HepG2 (cell line): Measurements from ENCODE around the gene KANSL3. TPM values are rescaled to one million over a fixed set of nuclear protein-coding genes. Genes with fewer than 3 reads are reported as not detected.

Experiments
- CENPBD1 ChIP-seq: sonication (generic); formaldehyde crosslinking; IDR thresholded peaks from 2 replicates; pipeline ENCODE4 v1.8.0; 2022; ENCODE audit warnings: missing genetic modification reagents, low read depth, mild to moderate bottlenecking, borderline replicate concordance
- HMGA1 ChIP-seq: sonication (generic); formaldehyde crosslinking; conservative IDR thresholded peaks from 2 replicates; pipeline ENCODE4 v1.4.0; 2020; ENCODE audit warnings: missing genetic modification reagents
- MXD1 ChIP-seq: sonication (generic); formaldehyde crosslinking; IDR thresholded peaks from 2 replicates; pipeline ENCODE4 v1.4.0; 2020; ENCODE audit warnings: mild to moderate bottlenecking, missing genetic modification reagents
- MYC ChIP-seq: sonication (generic); formaldehyde crosslinking; IDR thresholded peaks from 2 replicates; pipeline ENCODE4 v1.9.0; 2021; ENCODE audit warnings: missing genetic modification reagents, borderline replicate concordance
- NCOR1 ChIP-seq: fragments of 200-600 bp; sonication (generic); IDR thresholded peaks from 2 replicates; pipeline ENCODE4 v1.7.0; 2017; ENCODE audit warnings: antibody characterized with exemption, low read length, borderline replicate concordance
- PBX3 ChIP-seq: sonication (generic); formaldehyde crosslinking; IDR thresholded peaks from 2 replicates; pipeline ENCODE4 v1.8.1; 2023; ENCODE audit warnings: missing genetic modification reagents, inconsistent platforms, borderline replicate concordance
- PCBP2 ChIP-seq: fragments of 200-400 bp; formaldehyde crosslinking; optimal IDR thresholded peaks from 2 replicates; pipeline ENCODE3; 2018; ENCODE audit warnings: low read length, low read depth; ENCODE audit not compliant: poor library complexity, severe bottlenecking
- RAD21 ChIP-seq: fragments of 450-650 bp; formaldehyde crosslinking; IDR thresholded peaks from 2 replicates; pipeline ENCODE4 v1.5.0; 2020; ENCODE audit warnings: mild to moderate bottlenecking
- SNAPC2 ChIP-seq: sonication (generic); formaldehyde crosslinking; IDR thresholded peaks from 2 replicates; pipeline ENCODE4 v1.8.1; 2022; ENCODE audit warnings: mild to moderate bottlenecking, missing genetic modification reagents
- SNAPC5 ChIP-seq: sonication (generic); formaldehyde crosslinking; IDR thresholded peaks from 2 replicates; pipeline ENCODE4 v1.8.1; 2023; ENCODE audit warnings: mild to moderate bottlenecking, missing genetic modification reagents, borderline replicate concordance
- TCF12 ChIP-seq, 2 experiments: fragments of 450-650 bp in 1 of 2; sonication (generic) in 1 of 2; formaldehyde crosslinking in 1 of 2; IDR thresholded peaks; 2 replicates each; pipeline versions ENCODE4 v1.6.1 to v1.8.0; 2017 to 2022; ENCODE audit warnings: antibody characterized with exemption in 1 of 2, mild to moderate bottlenecking in 1 of 2, missing genetic modification reagents in 1 of 2, moderate library complexity in 1 of 2
- TFDP2 ChIP-seq: sonication (generic); formaldehyde crosslinking; IDR thresholded peaks from 2 replicates; pipeline ENCODE4 v1.4.0; 2020; ENCODE audit warnings: missing genetic modification reagents
- ZBED4 ChIP-seq: sonication (generic); formaldehyde crosslinking; IDR thresholded peaks from 2 replicates; pipeline ENCODE4 v1.4.0; 2020; ENCODE audit warnings: missing genetic modification reagents, borderline replicate concordance
- ZNF468 ChIP-seq: sonication (generic); formaldehyde crosslinking; IDR thresholded peaks from 2 replicates; pipeline ENCODE4 v1.8.0; 2022; ENCODE audit warnings: mild to moderate bottlenecking, moderate library complexity, missing genetic modification reagents
- ZNF567 ChIP-seq: sonication (generic); formaldehyde crosslinking; IDR thresholded peaks from 2 replicates; pipeline ENCODE4 v1.8.1; 2023; ENCODE audit warnings: mild to moderate bottlenecking, missing genetic modification reagents, borderline replicate concordance
- ZNF644 ChIP-seq: IDR thresholded peaks from 2 replicates; pipeline ENCODE4 v1.6.1; 2016; ENCODE audit warnings: low read depth
- ZNF704 ChIP-seq: sonication (generic); formaldehyde crosslinking; IDR thresholded peaks from 2 replicates; pipeline ENCODE4 v1.8.1; 2023; ENCODE audit warnings: mild to moderate bottlenecking, inconsistent platforms, moderate library complexity, missing genetic modification reagents, borderline replicate concordance
- polyA plus RNA-seq, 8 experiments: library from polyadenylated mRNA; depleted of rRNA in 3 of 8; stranded (reverse) in 7 of 8; unstranded in 1 of 8; fragments of >200 nt; fragmentation: Illumina TruSeq in 4 of 8; extraction: Trizol in 4 of 8; gene quantifications; 2 replicates each; pipeline versions ENCODE4 v1.2.1 to v1.2.3, GENCODE V29; 2011 to 2016; ENCODE audit warnings: low read depth in 4 of 8, missing spikeins in 1 of 8, mixed read lengths in 1 of 8; ENCODE audit not compliant: insufficient read depth in 1 of 8
- total RNA-seq, 5 experiments: library from RNA; depleted of rRNA; stranded (reverse); fragments of >200 nt; fragmentation: Illumina TruSeq; extraction: Trizol; gene quantifications; 2 replicates each; pipeline ENCODE4 v1.2.3, GENCODE V29; 2016; ENCODE audit warnings: low read depth in 1 of 5

Gene KANSL3
- total and polyA plus RNA-seq, 2 of the 13 experiments (the other 11 are each of a cell fraction or from before 2014, with no cell fraction given) = 20.8 to 37.3 TPM

- TF ChIP-seq PBX3 (no peak), ZNF468 (CRISPR knock-in tag) (no peak), PCBP2 (no peak), HMGA1 (CRISPR knock-in tag) (no peak), RAD21 (CRISPR knock-in tag) (peak; percentile 87), ZNF567 (CRISPR knock-in tag) (no peak; the same call in none of the 2 replicates), SNAPC2 (no peak), MXD1 (CRISPR knock-in tag) (peak; percentile 25), TCF12 (IDR thresholded peaks at IDR 0.05) (no peak), TCF12 (CRISPR knock-in tag; IDR thresholded peaks at IDR 0.05) (no peak), ZNF704 (CRISPR knock-in tag) (no peak), ZBED4 (no peak), MYC (CRISPR knock-in tag) (peak; percentile 63; the same call in 1 of the 2 replicates), CENPBD1 (CRISPR knock-in tag) (no peak), SNAPC5 (CRISPR knock-in tag) (no peak), NCOR1 (no peak), ZNF644 (CRISPR knock-in tag) (no peak), TFDP2 (CRISPR knock-in tag) (no peak; the same call in 1 of the 2 replicates)
These were observed 83.6 kb downstream of the KANSL3 start (continued) for GRCh38 chr2:96554293-96555145.
